Measurements from ENCODE around the gene LAPTM5.

Gene LAPTM5

DNA sequence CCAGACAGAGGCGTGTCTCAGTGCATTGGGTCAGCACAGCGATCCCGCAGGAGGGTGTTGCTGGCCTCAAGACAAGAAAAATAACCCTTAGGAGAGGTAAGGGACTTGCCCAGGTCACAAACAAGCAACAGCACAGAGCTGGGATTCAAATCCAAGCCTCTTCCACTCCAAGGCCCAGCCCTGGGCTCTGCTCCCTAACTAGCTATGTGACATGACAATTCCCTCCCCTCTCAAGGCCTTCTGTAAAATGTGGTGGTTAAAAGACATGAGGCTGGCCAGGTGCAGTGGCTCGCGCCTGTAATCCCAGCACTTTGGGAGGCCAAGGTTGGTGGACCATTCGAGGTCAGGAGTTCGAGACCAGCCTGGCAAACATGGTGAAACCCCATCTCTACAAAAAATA is 28.1 kb upstream of the LAPTM5 start:
- Histone ChIP-seq H3K9ac (ENCODE audit: low read length) (no peak overlapping the region), H3K36me3 (ENCODE audit: insufficient read depth, low read length) (no peaks in the 10 kb centered on the region), H3K27me3 (ENCODE audit: control insufficient read depth in 1 of 2, insufficient read depth in 2 of 2, low read length in 2 of 2) (no peaks in the 10 kb centered on the region), H3K4me1 (ENCODE audit: insufficient read depth, low read length) (peaks cover 8% of the 10 kb centered on the region), H3K4me3 (ENCODE audit: low read depth in 1 of 2, low read length in 2 of 2) (no peak overlapping the region), H3K27ac (ENCODE audit: low read depth, low read length) (no peak overlapping the region), H3K9me3 (ENCODE audit: low read length) (no peaks in the 10 kb centered on the region)

GRCh38 chr1:30785181-30785580 is 27.6 kb upstream of the LAPTM5 start:
- Histone ChIP-seq H3K9ac (ENCODE audit: low read length) (no peak overlapping the region), H3K4me1 (ENCODE audit: insufficient read depth, low read length) (peaks cover 8% of the 10 kb centered on the region), H3K9me3 (ENCODE audit: low read length) (no peaks in the 10 kb centered on the region), H3K4me3 (ENCODE audit: low read depth in 1 of 2, low read length in 2 of 2) (no peak overlapping the region), H3K27me3 (ENCODE audit: control insufficient read depth in 1 of 2, insufficient read depth in 2 of 2, low read length in 2 of 2) (no peaks in the 10 kb centered on the region), H3K27ac (ENCODE audit: low read depth, low read length) (no peak overlapping the region), H3K36me3 (ENCODE audit: insufficient read depth, low read length) (no peaks in the 10 kb centered on the region)

DNA sequence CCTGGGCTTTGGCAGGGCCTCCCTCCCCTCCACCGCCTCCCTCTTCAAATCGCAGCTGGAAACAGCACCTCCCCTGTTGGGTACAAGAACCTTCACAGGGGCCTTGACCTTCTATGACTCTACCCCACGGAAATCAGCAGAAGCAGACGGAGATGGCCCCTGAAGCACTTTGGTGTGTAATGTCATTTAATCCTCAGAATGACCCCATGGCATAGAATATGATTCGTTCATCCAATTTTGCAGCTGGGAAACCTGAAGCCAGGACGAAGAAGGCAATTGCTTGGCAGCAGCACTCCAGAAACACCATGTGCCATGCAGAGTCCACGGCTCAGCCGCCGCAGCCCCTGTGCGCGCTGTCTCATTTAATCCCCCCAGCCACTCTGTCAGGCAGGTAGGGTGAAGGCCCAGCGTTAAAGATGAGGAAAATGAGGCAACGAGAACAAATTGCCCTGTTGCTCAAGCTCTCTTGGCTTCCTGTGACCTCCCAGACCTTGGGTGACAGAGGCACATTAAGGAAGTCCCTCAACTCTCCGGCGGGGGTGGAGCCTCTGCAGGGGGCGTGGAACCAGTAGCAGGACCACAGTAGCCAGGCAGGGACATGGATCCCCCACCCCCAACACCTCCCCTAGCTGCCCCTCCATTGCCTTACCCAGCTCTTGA is 25.8 kb upstream of the LAPTM5 start:
- Histone ChIP-seq H3K4me1 (ENCODE audit: insufficient read depth, low read length) (peaks cover 8% of the 10 kb centered on the region), H3K27ac (ENCODE audit: low read depth, low read length) (no peak overlapping the region), H3K9me3 (ENCODE audit: low read length) (no peaks in the 10 kb centered on the region), H3K36me3 (ENCODE audit: insufficient read depth, low read length) (no peaks in the 10 kb centered on the region), H3K4me3 (ENCODE audit: low read depth in 1 of 2, low read length in 2 of 2) (no peak overlapping the region), H3K27me3 (ENCODE audit: control insufficient read depth in 1 of 2, insufficient read depth in 2 of 2, low read length in 2 of 2) (no peaks in the 10 kb centered on the region), H3K9ac (ENCODE audit: low read length) (no peak overlapping the region)

GRCh38 chr1:30782361-30783255 is 25.0 kb upstream of the LAPTM5 start:
- no peaks in the 10 kb centered on the region for H3K27me3 ChIP-seq (ENCODE audit: control insufficient read depth in 1 of 2, insufficient read depth in 2 of 2, low read length in 2 of 2)
- H3K9me3 ChIP-seq (ENCODE audit: low read length): no peaks in the 10 kb centered on the region
- H3K27ac ChIP-seq (ENCODE audit: low read depth, low read length): no peak overlapping the region
- H3K4me3 ChIP-seq (ENCODE audit: low read depth in 1 of 2, low read length in 2 of 2): peak overlapping the region in 1 of 2 donors; percentile 25
- peaks cover 8% of the 10 kb centered on the region for H3K4me1 ChIP-seq (ENCODE audit: insufficient read depth, low read length)
- no peaks in the 10 kb centered on the region for H3K36me3 ChIP-seq (ENCODE audit: insufficient read depth, low read length)
- H3K9ac ChIP-seq (ENCODE audit: low read length): no peak overlapping the region

DNA sequence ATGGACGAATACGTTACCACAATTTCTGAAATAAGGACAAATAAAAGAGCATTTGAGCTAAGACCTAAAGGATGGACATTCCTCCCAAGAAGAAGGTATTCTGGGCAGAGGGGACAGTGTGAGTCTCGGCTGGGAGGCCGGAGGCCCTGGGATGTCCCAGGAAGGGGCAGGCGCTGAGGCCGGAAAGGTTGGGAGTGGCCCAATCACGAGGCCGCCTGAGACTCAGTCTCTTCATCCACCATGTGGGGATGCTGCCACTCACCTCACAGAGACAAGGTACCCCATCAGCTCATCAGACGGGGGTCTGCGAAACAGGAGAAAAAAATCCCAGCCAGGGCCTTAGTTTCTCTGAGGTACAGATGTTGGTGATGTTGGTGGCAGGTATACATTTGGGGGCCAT is 24.3 kb upstream of the LAPTM5 start:
- Histone ChIP-seq H3K36me3 (ENCODE audit: insufficient read depth, low read length) (no peaks in the 10 kb centered on the region), H3K4me1 (ENCODE audit: insufficient read depth, low read length) (peaks cover 8% of the 10 kb centered on the region), H3K27me3 (ENCODE audit: control insufficient read depth in 1 of 2, insufficient read depth in 2 of 2, low read length in 2 of 2) (no peaks in the 10 kb centered on the region), H3K9me3 (ENCODE audit: low read length) (no peaks in the 10 kb centered on the region), H3K27ac (ENCODE audit: low read depth, low read length) (no peak overlapping the region), H3K4me3 (ENCODE audit: low read depth in 1 of 2, low read length in 2 of 2) (no peak overlapping the region), H3K9ac (ENCODE audit: low read length) (no peak overlapping the region)

GRCh38 chr1:30780409-30780808 is 22.8 kb upstream of the LAPTM5 start:
- Histone ChIP-seq H3K27me3 (ENCODE audit: control insufficient read depth in 1 of 2, insufficient read depth in 2 of 2, low read length in 2 of 2) (no peaks in the 10 kb centered on the region), H3K27ac (ENCODE audit: low read depth, low read length) (no peak overlapping the region), H3K4me1 (ENCODE audit: insufficient read depth, low read length) (peaks cover 8% of the 10 kb centered on the region), H3K9me3 (ENCODE audit: low read length) (no peaks in the 10 kb centered on the region), H3K9ac (ENCODE audit: low read length) (no peak overlapping the region), H3K36me3 (ENCODE audit: insufficient read depth, low read length) (no peaks in the 10 kb centered on the region), H3K4me3 (ENCODE audit: low read depth in 1 of 2, low read length in 2 of 2) (no peak overlapping the region)

GRCh38 chr1:30779294-30780071 is 21.9 kb upstream of the LAPTM5 start:
- Histone ChIP-seq H3K4me1 (ENCODE audit: insufficient read depth, low read length) (peaks cover 8% of the 10 kb centered on the region), H3K9me3 (ENCODE audit: low read length) (no peaks in the 10 kb centered on the region), H3K4me3 (ENCODE audit: low read depth in 1 of 2, low read length in 2 of 2) (no peak overlapping the region), H3K27ac (ENCODE audit: low read depth, low read length) (no peak overlapping the region), H3K9ac (ENCODE audit: low read length) (no peak overlapping the region), H3K27me3 (ENCODE audit: control insufficient read depth in 1 of 2, insufficient read depth in 2 of 2, low read length in 2 of 2) (no peaks in the 10 kb centered on the region), H3K36me3 (ENCODE audit: insufficient read depth, low read length) (no peaks in the 10 kb centered on the region)

DNA sequence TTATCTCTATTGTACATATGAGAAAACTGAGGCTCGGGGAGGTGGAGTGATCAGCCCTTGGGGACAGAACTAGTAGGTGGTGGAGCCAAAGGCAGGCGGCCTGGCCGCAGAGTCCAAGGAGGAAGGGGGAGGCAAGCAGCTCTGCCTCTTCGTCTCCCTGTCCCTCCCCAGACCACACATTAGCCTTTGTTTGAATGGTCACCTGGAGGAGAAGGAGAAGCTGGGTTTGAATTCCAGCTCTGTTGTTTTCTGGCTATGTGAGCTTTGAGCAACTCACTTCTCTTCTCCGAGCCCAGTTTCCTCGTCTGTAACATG is 21.4 kb upstream of the LAPTM5 start:
- Histone ChIP-seq H3K4me1 (ENCODE audit: insufficient read depth, low read length) (peaks cover 8% of the 10 kb centered on the region), H3K4me3 (ENCODE audit: low read depth in 1 of 2, low read length in 2 of 2) (no peak overlapping the region), H3K9me3 (ENCODE audit: low read length) (no peaks in the 10 kb centered on the region), H3K9ac (ENCODE audit: low read length) (no peak overlapping the region), H3K36me3 (ENCODE audit: insufficient read depth, low read length) (no peaks in the 10 kb centered on the region), H3K27ac (ENCODE audit: low read depth, low read length) (no peak overlapping the region), H3K27me3 (ENCODE audit: control insufficient read depth in 1 of 2, insufficient read depth in 2 of 2, low read length in 2 of 2) (no peaks in the 10 kb centered on the region)

DNA sequence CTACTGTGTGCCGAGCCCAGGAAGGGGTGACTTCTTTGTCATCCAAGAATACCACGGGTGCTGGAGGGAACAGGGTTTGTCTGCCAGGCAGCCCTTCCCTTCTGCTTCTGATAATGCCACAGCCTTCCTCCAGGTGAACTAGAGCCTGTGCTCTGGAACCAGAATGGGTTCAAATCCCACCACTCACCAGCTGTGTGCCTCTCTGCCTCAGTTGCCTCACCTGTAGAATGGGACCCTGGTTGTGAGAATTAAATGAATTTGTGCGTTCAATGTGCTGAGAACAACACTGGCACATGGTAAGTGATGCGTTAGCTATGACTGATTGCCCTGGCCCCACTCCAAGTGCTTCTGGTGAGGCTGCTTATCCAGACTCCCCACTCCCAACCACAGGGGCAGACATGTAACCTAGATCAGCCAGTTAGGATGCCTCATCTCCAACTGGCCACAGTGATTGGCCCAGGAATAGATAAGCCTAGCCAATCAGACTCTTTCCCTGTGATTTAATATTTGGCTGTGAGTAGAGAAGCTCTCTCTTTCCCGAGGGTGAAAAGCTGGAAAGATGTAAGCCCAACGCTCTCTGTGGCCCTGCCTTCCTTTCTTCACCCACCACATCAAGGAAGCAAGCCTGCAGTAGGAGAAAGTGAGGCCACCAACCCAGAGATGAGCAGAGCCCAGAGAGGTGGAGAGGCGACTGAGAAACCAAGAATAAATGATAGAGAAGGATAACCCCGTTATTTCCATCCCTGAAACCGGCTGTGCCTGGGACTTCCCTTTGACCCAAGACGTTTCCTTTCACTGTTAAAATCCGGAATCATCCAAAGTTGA is 20.8 kb upstream of the LAPTM5 start:
- Histone ChIP-seq H3K9me3 (ENCODE audit: low read length) (no peaks in the 10 kb centered on the region), H3K27me3 (ENCODE audit: control insufficient read depth in 1 of 2, insufficient read depth in 2 of 2, low read length in 2 of 2) (no peaks in the 10 kb centered on the region), H3K4me3 (ENCODE audit: low read depth in 1 of 2, low read length in 2 of 2) (no peak overlapping the region), H3K9ac (ENCODE audit: low read length) (no peak overlapping the region), H3K27ac (ENCODE audit: low read depth, low read length) (no peak overlapping the region), H3K36me3 (ENCODE audit: insufficient read depth, low read length) (no peaks in the 10 kb centered on the region), H3K4me1 (ENCODE audit: insufficient read depth, low read length) (peaks cover 8% of the 10 kb centered on the region)

GRCh38 chr1:30777904-30778153 is 20.3 kb upstream of the LAPTM5 start:
- H3K4me3 ChIP-seq (ENCODE audit: low read depth in 1 of 2, low read length in 2 of 2): no peak overlapping the region
- no peaks in the 10 kb centered on the region for H3K36me3 ChIP-seq (ENCODE audit: insufficient read depth, low read length)
- H3K9ac ChIP-seq (ENCODE audit: low read length): no peak overlapping the region
- peaks cover 5% of the 10 kb centered on the region for H3K4me1 ChIP-seq (ENCODE audit: insufficient read depth, low read length)
- no peaks in the 10 kb centered on the region for H3K9me3 ChIP-seq (ENCODE audit: low read length)
- H3K27me3 ChIP-seq (ENCODE audit: control insufficient read depth in 1 of 2, insufficient read depth in 2 of 2, low read length in 2 of 2): no peaks in the 10 kb centered on the region
- no peak overlapping the region for H3K27ac ChIP-seq (ENCODE audit: low read depth, low read length)
